ENCODE data around the gene ZFP57. TPM values are rescaled to one million over a fixed set of nuclear protein-coding genes. Genes with fewer than 3 reads are reported as not detected.
A peak's percentile ranks its signal among the peaks of the same experiment; 100 is the strongest.

Gene ZFP57
- total RNA-seq (2014; rRNA removed; shearing (Covaris generic)), result not detected in 2 replicates

DNA sequence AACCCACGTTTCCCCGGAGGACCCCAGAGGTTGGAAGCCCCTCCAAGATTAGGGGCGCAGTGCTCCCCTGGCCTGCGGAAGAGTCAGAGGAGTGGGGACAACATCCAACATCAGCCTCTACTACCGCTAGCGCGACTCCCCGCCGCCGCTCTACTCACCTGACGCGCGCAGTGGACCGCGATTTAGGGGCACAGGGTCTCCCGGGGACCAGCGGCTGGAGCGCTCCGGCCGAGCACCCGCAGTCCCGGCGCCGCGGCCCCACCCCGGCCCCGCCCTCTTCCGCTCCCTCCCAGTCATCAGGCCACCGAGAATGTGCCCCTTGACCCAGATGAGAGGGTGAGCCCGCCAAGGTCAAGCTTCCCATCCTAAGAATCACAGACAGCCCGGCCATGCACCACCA lies at the start of gene ZFP57:
TSS of gene ZFP57 (minus strand) at position 249 of the 400 bp plus-strand sequence. CDS start 4,149 bp downstream, outside the sequence.
- H3K27ac ChIP-seq, result no peak within 1 kb of the TSS
- H3K4me3 ChIP-seq, result no peak within 1 kb of the TSS
- no peaks in the 10 kb centered on the region for H3K9me3 ChIP-seq (replicated peaks)
- no peaks in the 10 kb centered on the region for H3K27me3 ChIP-seq (replicated peaks)
- no peak for DNase-seq (ENCODE audit: low read depth in 1 of 2, low spot score in 2 of 2)
- no peaks in the 10 kb centered on the region for H3K4me1 ChIP-seq (replicated peaks)
- no peaks in the 10 kb centered on the region for H3K36me3 ChIP-seq

DNA sequence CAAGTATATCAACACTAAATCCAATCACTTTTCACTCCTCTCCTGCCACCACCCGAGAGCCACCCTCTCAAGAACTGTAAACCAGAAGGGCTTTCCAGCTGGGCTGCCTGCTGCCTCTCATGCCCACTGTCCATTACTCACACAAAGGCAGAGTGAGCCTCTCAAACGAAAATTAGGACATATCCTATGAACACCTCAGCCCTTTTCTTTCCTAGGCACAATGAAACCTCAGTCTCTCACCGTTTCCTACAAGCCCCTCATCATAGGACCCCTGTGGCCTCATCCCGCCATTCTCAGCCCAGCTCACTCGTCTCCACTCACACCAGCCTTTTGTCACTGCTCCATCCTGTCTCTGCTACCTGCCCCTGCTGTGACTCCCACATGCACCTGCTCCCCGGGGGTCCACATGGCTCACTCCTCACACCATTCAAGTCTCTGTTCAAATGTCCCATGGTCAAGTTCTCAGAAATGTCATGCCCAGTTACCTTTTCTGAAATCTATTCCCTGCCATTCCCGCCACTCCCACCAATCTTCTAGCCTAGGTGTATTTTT lies 49.7 kb upstream of the ZFP57 start:
- no peak overlapping the region for H3K4me3 ChIP-seq
- H3K36me3 ChIP-seq, result peaks cover 30% of the 10 kb centered on the region
- no peak overlapping the region for H3K27ac ChIP-seq
- no peaks in the 10 kb centered on the region for H3K27me3 ChIP-seq (replicated peaks)
- no peaks in the 10 kb centered on the region for H3K4me1 ChIP-seq (replicated peaks)
- no peak for DNase-seq (ENCODE audit: low read depth in 1 of 2, low spot score in 2 of 2)
- no peaks in the 10 kb centered on the region for H3K9me3 ChIP-seq (replicated peaks)

DNA sequence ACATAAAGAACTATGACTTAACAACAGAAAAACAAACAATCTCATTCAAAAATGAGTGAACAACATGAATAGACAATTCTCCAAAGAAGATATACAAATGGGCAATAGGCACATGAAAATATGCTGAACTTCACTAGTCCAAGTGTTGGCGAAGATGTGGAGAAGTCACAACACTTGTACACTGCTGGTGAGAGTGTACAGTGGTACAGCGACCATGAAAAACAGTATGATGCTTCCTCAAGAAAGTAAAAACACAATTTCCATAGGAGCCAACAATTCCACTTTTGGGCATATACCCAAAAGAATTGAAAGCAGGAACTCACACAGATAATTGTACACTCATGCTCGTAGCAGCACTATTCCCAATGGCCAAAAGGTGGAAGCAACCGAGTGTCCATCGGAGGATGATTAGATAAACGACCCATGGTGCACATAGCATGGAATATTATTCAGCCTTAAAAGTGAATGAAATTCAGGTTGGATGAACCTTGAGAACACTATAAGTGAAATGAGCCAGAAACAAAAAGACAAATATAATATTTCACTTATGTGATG lies 48.9 kb upstream of the ZFP57 start:
- H3K27me3 ChIP-seq (replicated peaks), result no peaks in the 10 kb centered on the region
- H3K27ac ChIP-seq, result no peak overlapping the region
- no peaks in the 10 kb centered on the region for H3K9me3 ChIP-seq (replicated peaks)
- 0 out of 2 replicates have a peak, but pooled peaks cover 4% of the 10 kb centered on the region for H3K4me1 ChIP-seq (replicated peaks)
- H3K36me3 ChIP-seq, result peaks cover 38% of the 10 kb centered on the region
- H3K4me3 ChIP-seq, result no peak overlapping the region
- DNase-seq (ENCODE audit: low read depth in 1 of 2, low spot score in 2 of 2), result no peak

DNA sequence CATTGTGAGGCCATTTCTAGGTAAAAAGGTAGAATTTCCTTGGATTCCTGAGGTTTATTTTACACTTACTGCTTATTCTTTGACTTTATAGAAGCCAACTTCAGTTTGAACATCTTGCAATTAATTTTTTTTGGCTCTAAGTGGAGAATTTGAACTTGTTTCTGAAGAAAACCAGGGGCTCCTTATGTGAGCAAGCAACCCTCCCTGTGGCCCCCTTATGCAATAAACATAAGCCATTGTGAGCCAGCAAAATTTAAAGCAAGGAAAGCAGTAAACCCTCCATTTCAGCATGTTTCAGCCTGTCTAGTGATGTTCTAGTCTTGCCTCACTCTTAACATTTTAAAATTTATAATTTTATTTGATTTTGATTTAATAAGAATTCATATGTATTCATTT lies 47.9 kb upstream of the ZFP57 start:
- Histone ChIP-seq H3K27me3 (replicated peaks) (no peaks in the 10 kb centered on the region), H3K4me1 (replicated peaks) (peaks cover 12% of the 10 kb centered on the region), H3K27ac (no peak overlapping the region), H3K36me3 (peaks cover 46% of the 10 kb centered on the region), H3K9me3 (replicated peaks) (0 out of 2 replicates have a peak, but pooled peaks cover 3% of the 10 kb centered on the region), H3K4me3 (no peak overlapping the region)
- no peak for DNase-seq (ENCODE audit: low read depth in 1 of 2, low spot score in 2 of 2)

DNA sequence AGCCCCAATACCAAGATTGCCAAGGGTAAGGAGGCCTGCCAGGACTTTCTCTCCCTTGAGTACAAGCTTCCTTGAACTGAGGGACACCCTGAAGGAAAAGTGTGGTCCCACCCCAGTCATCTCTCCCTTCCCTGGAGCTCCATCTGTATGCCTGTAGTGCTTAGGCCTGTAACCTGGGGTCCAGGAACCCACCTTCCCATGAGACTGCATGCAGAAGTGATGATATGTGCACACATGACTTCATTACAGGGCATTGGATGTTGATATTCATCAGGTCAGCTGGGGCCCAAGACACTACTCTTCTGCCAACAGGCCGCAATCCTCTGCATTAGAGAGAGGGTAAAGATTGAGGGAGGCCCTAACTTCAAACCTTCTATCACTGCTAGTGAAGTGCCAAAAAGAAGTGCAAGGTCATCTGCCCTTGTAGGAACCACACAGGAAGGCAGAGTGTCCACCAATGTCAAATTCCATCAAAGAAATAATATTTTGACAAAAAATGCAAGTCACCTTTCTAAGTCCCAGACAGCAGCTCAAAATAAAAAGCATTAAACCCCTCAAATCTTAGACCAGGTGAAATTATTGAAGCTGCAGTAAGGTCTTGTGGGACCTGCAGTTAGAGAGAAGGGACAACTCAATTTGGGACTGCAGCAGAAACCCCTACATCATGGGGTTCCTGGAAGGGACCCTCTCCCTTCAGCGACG lies 47.4 kb upstream of the ZFP57 start:
- Histone ChIP-seq H3K27me3 (replicated peaks) (no peaks in the 10 kb centered on the region), H3K4me1 (replicated peaks) (peaks cover 12% of the 10 kb centered on the region), H3K36me3 (peaks cover 52% of the 10 kb centered on the region), H3K27ac (no peak overlapping the region), H3K9me3 (replicated peaks) (0 out of 2 replicates have a peak, but pooled peaks cover 3% of the 10 kb centered on the region), H3K4me3 (no peak overlapping the region)
- DNase-seq (ENCODE audit: low read depth in 1 of 2, low spot score in 2 of 2), result no peak

DNA sequence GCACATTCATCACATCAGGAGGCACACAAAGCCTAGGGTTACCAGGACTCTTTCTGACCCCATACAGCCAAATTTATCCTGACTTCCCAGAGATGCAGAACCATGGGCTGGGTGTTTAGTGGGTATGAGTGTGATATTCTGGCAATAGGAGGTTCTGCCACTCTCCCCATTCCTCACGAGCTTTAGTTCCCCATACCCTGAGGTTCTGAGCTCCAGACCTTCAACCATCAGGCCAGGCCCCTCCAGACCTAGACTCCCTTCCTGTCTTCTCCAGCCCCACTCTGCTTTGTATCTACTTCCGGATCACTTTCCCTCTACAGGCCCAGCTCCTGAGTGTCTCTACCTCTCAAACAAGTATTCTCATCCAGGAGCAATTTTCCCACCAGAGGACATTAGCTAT lies 46.7 kb upstream of the ZFP57 start:
- Histone ChIP-seq H3K4me1 (replicated peaks) (peaks cover 12% of the 10 kb centered on the region), H3K9me3 (replicated peaks) (0 out of 2 replicates have a peak, but pooled peaks cover 3% of the 10 kb centered on the region), H3K4me3 (no peak overlapping the region), H3K27ac (no peak overlapping the region), H3K27me3 (replicated peaks) (no peaks in the 10 kb centered on the region), H3K36me3 (peaks cover 52% of the 10 kb centered on the region)
- DNase-seq (ENCODE audit: low read depth in 1 of 2, low spot score in 2 of 2), result no peak

DNA sequence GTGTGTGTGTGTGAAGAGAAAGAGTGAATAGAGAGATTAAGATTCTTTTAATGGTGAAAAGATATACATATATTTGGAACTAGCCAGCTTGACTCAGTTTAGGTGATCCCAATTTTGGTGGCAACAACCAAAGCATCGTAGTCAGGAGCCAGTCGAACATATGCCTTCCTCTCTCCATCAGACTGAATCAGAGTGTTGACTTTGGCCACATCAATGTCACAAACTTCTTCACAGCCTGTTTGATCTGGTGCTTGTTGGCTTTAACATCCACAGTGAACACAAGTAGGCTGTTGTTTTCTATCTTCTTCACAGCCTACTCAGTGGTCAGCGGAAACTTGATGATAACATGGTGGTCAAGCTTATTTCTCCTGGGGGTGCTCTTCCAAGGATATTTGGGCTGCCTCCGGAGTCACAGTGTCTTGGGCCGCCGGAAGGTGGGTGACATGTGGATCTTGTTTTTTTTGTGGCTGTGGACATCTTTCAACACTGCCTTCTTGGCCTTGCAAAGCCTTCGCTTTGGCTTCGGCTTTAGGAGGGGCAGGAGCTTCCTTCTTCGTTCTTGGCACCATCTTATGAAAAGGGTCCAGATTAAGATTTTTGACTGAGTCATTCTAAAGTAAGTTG lies 45.7 kb upstream of the ZFP57 start:
- Histone ChIP-seq H3K4me3 (no peak overlapping the region), H3K9me3 (replicated peaks) (0 out of 2 replicates have a peak, but pooled peaks cover 3% of the 10 kb centered on the region), H3K27ac (no peak overlapping the region), H3K36me3 (peaks cover 52% of the 10 kb centered on the region), H3K27me3 (replicated peaks) (no peaks in the 10 kb centered on the region), H3K4me1 (replicated peaks) (peaks cover 15% of the 10 kb centered on the region)
- no peak for DNase-seq (ENCODE audit: low read depth in 1 of 2, low spot score in 2 of 2)

DNA sequence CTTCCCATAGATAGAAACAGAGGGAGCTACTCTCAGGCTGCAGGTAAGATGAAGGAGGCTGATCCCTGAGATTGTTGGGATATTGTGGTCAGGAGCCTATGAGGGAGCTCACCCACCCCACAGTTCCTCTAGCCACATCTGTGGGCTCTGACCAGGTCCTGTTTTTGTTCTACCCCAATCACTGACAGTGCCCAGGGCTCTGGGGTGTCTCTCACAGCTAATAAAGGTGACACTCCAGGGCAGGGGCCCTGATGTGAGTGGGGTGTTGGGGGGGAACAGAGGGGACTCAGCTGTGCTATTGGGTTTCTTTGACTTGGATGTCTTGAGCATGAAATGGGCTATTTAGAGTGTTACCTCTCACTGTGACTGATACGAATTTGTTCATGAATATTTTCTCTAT lies 45.0 kb upstream of the ZFP57 start:
- H3K4me3 ChIP-seq, result no peak overlapping the region
- no peaks in the 10 kb centered on the region for H3K27me3 ChIP-seq (replicated peaks)
- no peak for DNase-seq (ENCODE audit: low read depth in 1 of 2, low spot score in 2 of 2)
- no peak overlapping the region for H3K27ac ChIP-seq
- peaks cover 15% of the 10 kb centered on the region for H3K4me1 ChIP-seq (replicated peaks)
- 0 out of 2 replicates have a peak, but pooled peaks cover 3% of the 10 kb centered on the region for H3K9me3 ChIP-seq (replicated peaks)
- peaks cover 52% of the 10 kb centered on the region for H3K36me3 ChIP-seq

DNA sequence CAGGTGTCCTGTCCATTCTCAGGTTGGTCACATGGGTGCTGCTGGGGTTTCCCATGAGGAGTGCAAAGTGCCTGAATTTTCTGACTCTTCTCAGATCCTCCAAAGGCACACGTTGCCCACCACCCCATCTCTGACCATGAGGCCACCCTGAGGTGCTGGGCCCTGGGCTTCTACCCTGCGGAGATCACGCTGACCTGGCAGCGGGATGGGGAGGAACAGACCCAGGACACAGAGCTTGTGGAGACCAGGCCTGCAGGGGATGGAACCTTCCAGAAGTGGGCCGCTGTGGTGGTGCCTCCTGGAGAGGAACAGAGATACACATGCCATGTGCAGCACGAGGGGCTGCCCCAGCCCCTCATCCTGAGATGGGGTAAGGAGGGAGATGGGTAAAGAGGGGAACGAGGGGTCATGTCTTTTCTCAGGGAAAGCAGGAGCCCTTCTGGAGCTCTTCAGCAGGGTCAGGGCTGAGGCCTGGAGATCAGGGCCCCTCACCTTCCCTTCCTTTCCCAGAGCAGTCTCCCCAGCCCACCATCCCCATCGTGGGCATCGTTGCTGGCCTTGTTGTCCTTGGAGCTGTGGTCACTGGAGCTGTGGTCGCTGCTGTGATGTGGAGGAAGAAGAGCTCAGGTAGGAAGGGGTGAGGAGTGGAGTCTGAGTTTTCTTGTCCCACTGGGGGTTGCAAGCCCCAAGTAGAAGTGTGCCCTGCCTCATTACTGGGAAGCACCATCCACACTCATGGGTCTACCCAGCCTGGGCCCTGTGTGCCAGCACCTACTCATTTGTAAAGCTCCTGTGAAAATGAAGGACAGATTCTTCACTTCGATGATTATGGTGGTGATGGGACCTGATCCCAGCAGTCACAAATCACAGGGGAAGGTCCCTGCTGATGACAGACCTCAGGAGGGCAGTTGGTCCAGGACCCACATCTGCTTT lies 44.3 kb upstream of the ZFP57 start:
- H3K36me3 ChIP-seq, result peaks cover 52% of the 10 kb centered on the region
- no peak overlapping the region for H3K27ac ChIP-seq
- peaks cover 15% of the 10 kb centered on the region for H3K4me1 ChIP-seq (replicated peaks)
- peak overlapping the region; percentile 86; the same call in 1 of the 2 replicates for H3K4me3 ChIP-seq
- 0 out of 2 replicates have a peak, but pooled peaks cover 3% of the 10 kb centered on the region for H3K9me3 ChIP-seq (replicated peaks)
- H3K27me3 ChIP-seq (replicated peaks), result no peaks in the 10 kb centered on the region
- no peak for DNase-seq (ENCODE audit: low read depth in 1 of 2, low spot score in 2 of 2)

DNA sequence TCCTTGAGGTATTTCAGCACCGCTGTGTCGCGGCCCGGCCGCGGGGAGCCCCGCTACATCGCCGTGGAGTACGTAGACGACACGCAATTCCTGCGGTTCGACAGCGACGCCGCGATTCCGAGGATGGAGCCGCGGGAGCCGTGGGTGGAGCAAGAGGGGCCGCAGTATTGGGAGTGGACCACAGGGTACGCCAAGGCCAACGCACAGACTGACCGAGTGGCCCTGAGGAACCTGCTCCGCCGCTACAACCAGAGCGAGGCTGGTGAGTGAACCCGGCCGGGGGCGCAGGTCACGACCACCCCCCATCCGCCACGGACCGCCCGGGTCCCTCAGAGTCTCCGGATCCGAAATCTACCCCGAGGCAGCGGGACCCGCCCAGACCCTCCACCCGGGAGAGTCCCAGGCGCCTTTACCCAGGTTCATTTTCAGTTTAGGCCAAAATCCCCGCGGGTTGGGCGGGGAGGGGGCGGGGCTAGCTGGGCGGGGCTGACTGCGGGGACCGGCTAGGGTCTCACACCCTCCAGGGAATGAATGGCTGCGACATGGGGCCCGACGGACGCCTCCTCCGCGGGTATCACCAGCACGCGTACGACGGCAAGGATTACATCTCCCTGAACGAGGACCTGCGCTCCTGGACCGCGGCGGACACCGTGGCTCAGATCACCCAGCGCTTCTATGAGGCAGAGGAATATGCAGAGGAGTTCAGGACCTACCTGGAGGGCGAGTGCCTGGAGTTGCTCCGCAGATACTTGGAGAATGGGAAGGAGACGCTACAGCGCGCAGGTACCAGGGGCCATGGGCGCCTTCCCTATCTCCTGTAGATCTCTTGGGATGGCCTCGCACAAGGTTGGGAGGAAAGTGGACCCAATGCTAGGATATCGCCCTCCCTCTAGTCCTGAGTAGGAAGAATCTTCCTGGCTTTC lies 43.0 kb upstream of the ZFP57 start:
- no peaks in the 10 kb centered on the region for H3K27me3 ChIP-seq (replicated peaks)
- H3K27ac ChIP-seq, result peak overlapping the region; percentile 83
- peak overlapping the region; percentile 86 for H3K4me3 ChIP-seq
- H3K9me3 ChIP-seq (replicated peaks), result 0 out of 2 replicates have a peak, but pooled peaks cover 3% of the 10 kb centered on the region
- H3K36me3 ChIP-seq, result peaks cover 52% of the 10 kb centered on the region
- peaks cover 15% of the 10 kb centered on the region for H3K4me1 ChIP-seq (replicated peaks)
- peak in 1 of 2 experiments; percentile 20 for DNase-seq (ENCODE audit: low read depth in 1 of 2, low spot score in 2 of 2)

DNA sequence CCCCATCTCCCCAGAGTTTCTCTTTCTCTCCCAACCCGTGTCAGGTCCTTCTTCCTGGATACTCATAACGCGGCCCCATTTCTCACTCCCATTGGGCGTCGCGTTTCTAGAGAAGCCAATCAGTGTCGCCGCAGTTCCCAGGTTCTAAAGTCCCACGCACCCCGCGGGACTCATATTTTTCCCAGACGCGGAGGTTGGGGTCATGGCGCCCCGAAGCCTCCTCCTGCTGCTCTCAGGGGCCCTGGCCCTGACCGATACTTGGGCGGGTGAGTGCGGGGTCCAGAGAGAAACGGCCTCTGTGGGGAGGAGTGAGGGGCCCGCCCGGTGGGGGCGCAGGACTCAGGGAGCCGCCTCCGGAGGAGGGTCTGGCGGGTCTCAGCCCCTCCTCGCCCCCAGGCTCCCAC lies 42.3 kb upstream of the ZFP57 start, which contains the start of gene HLA-F:
TSS of gene HLA-F (plus strand) at position 173 of the 404 bp plus-strand sequence. CDS start at position 203, 30 bp downstream.
- H3K36me3 ChIP-seq, result peaks cover 49% of the 10 kb centered on the region
- peaks cover 15% of the 10 kb centered on the region for H3K4me1 ChIP-seq (replicated peaks)
- 0 out of 2 replicates have a peak, but pooled peaks cover 3% of the 10 kb centered on the region for H3K9me3 ChIP-seq (replicated peaks)
- peak within 1 kb of the TSS; percentile 86 for H3K4me3 ChIP-seq
- DNase-seq (ENCODE audit: low read depth in 1 of 2, low spot score in 2 of 2), result peak; percentile 85 to 88
- H3K27ac ChIP-seq, result peak within 1 kb of the TSS; percentile 83
- H3K27me3 ChIP-seq (replicated peaks), result no peaks in the 10 kb centered on the region

DNA sequence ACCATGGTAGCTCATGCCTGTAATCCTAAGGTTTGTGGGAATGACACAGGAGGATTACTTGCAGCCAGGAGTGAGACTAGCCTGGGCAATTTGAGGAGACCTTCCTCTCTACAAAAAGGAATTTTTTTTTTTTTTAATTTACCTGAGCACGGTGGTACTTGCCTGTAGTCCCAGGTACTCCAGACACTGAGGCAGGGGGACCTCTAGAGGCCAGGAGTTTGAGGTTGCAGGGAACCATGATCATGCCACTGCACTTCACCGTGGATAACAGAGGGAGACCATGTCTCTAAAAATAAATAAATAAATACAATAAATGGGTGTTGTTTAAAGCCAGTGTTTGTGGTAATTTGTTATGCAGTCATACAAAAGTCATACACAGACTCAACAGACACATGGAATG lies 39.9 kb upstream of the ZFP57 start:
- Histone ChIP-seq H3K27ac (no peak overlapping the region), H3K4me1 (replicated peaks) (peaks cover 15% of the 10 kb centered on the region), H3K36me3 (peaks cover 25% of the 10 kb centered on the region), H3K27me3 (replicated peaks) (peaks cover under 1% of the 10 kb centered on the region), H3K4me3 (no peak overlapping the region), H3K9me3 (replicated peaks) (0 out of 2 replicates have a peak, but pooled peaks cover 3% of the 10 kb centered on the region)
- no peak for DNase-seq (ENCODE audit: low read depth in 1 of 2, low spot score in 2 of 2)
